ENCODE results near the gene MYRF.

The MYRF gene

DNA sequence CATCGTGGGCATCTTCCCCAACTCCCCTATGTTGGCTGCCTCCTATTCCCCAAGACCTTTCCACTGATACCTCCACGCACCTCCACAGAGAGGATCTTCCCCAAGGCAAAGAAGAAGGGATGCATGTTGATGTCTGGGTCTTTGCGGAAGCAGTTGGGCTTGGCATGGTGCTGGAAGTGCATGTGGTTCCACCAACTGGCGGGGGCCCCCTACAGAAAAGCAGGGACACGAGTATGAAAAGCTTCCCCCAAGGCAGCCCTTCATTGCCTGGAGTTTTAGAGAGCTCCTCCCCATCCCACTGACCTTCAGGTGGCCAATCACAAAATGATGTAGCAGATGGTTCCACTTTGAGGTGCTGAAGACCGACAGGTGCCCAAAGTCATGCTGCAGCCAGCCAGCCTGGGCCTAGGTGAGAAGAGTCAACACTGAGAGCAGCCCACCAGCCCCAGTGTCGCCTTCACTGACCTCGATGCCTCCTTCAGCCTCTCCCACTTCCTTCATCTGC is 58.3 kb downstream of the MYRF start:
- Histone ChIP-seq H3K56ac (ENCODE audit: low read length) (no peak overlapping the region), H2BK120ac (ENCODE audit: low read depth, low read length) (no peak overlapping the region), H3K27me3 (ENCODE audit: insufficient read depth, low read length, poor library complexity) (no peaks in the 10 kb centered on the region), H4K8ac (ENCODE audit: low read depth, low read length) (no peak overlapping the region), H3K9ac (ENCODE audit: low read length) (no peak overlapping the region), H3K36me3 (ENCODE audit: control insufficient read depth, insufficient read depth, low read length) (peaks cover 35% of the 10 kb centered on the region), H2AK5ac (ENCODE audit: low read length) (no peak overlapping the region), H2BK15ac (replicated peaks; ENCODE audit: low read depth) (no peak overlapping the region), H3K4me2 (ENCODE audit: low read length) (no peak overlapping the region), H3K4ac (ENCODE audit: low read depth, low read length) (no peak overlapping the region), H3K4me1 (ENCODE audit: control insufficient read depth, low read depth, low read length) (peaks cover 5% of the 10 kb centered on the region), H4K5ac (ENCODE audit: low read length) (no peak overlapping the region), H3K79me1 (ENCODE audit: low read length) (peaks cover 15% of the 10 kb centered on the region), H3K18ac (ENCODE audit: low read length) (no peak overlapping the region), H3K27ac (ENCODE audit: low read depth, low read length) (no peak overlapping the region), H3K4me3 (ENCODE audit: low read length) (no peak overlapping the region), H3K79me2 (ENCODE audit: control insufficient read depth, insufficient read depth, low read length) (peaks cover 7% of the 10 kb centered on the region), H2BK5ac (ENCODE audit: low read length) (no peak overlapping the region), H3K23ac (ENCODE audit: low read length) (no peak overlapping the region)
- no peak for DNase-seq
- no CpG with 5 or more reads among the region's 8 CpGs for WGBS (ENCODE audit: extremely low coverage, insufficient coverage, low lambda C conversion rate)

DNA sequence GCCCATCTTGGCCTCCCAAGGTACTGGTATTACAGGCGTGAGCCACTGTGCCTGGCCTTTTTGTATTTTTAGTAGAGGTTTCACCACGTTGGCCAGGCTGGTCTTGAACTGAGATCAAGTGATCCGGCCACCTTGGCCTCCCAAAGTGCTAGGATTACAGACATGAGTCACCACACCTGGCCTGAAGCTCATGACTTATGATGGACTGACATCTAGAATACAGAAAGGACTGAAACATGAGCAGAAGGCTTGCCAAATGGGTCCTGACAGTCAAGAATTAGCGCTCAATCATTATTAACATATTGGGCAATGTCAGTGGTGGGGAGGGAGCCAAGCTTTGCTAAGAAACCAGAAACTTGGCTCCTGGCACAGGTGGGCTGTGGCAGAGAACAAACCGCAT is 59.4 kb downstream of the MYRF start:
- Histone ChIP-seq H3K36me3 (ENCODE audit: control insufficient read depth, insufficient read depth, low read length) (peaks cover 31% of the 10 kb centered on the region), H3K79me2 (ENCODE audit: control insufficient read depth, insufficient read depth, low read length) (peaks cover 15% of the 10 kb centered on the region), H3K23ac (ENCODE audit: low read length) (no peak overlapping the region)

DNA sequence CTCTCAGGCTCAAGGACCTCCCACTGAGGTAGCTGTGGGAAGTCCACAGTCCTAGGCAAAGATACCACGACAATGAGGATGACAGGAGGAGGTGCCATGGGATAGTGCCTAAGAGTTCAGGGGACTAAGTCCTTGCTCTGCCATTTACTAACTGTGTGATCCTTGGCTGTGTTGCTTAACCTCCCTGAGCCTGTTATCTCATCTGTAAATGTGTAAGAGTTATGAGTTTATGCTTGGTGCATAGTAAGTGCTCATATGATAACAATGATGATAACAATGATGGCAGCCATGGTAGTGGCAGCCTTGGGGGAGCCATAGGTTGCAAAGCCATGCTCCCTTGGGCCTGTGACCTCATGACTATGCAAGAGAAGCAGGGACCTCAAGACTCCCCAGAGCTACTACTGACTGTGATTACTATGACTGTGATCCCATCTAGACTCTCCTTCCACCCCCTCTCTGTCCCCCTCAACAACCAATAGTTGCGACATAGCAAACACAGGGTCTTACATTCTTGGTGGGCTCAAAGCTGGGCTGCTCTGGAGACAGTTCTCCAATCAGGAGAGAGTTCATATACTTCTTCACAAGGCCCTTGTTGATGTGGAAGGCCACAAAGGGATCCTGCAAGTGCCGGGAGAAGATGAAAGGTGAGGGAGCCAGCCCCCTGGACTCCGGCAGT is 60.4 kb downstream of the MYRF start:
- H3K4me3 ChIP-seq (ENCODE audit: low read length) = no peak overlapping the region
- no peak overlapping the region for H3K4ac ChIP-seq (ENCODE audit: low read depth, low read length)
- H3K27me3 ChIP-seq (ENCODE audit: insufficient read depth, low read length, poor library complexity) = no peaks in the 10 kb centered on the region
- no peak for DNase-seq
- no peak overlapping the region for H3K9ac ChIP-seq (ENCODE audit: low read length)
- no CpG with 5 or more reads among the region's 4 CpGs for WGBS (ENCODE audit: extremely low coverage, insufficient coverage, low lambda C conversion rate)
- H2AK5ac ChIP-seq (ENCODE audit: low read length) = no peak overlapping the region
- H3K4me1 ChIP-seq (ENCODE audit: control insufficient read depth, low read depth, low read length) = peaks cover 5% of the 10 kb centered on the region
- peaks cover 15% of the 10 kb centered on the region for H3K79me1 ChIP-seq (ENCODE audit: low read length)
- H2BK5ac ChIP-seq (ENCODE audit: low read length) = no peak overlapping the region
- H2BK120ac ChIP-seq (ENCODE audit: low read depth, low read length) = no peak overlapping the region
- H3K79me2 ChIP-seq (ENCODE audit: control insufficient read depth, insufficient read depth, low read length) = peaks cover 16% of the 10 kb centered on the region
- no peak overlapping the region for H3K4me2 ChIP-seq (ENCODE audit: low read length)
- H3K36me3 ChIP-seq (ENCODE audit: control insufficient read depth, insufficient read depth, low read length) = peaks cover 30% of the 10 kb centered on the region
- H3K56ac ChIP-seq (ENCODE audit: low read length) = no peak overlapping the region
- H4K8ac ChIP-seq (ENCODE audit: low read depth, low read length) = no peak overlapping the region
- H4K5ac ChIP-seq (ENCODE audit: low read length) = no peak overlapping the region
- no peak overlapping the region for H3K18ac ChIP-seq (ENCODE audit: low read length)
- H2BK15ac ChIP-seq (replicated peaks; ENCODE audit: low read depth) = no peak overlapping the region
- no peak overlapping the region for H3K23ac ChIP-seq (ENCODE audit: low read length)
- H3K27ac ChIP-seq (ENCODE audit: low read depth, low read length) = no peak overlapping the region

More for the DNA sequence above, 59.4 kb downstream of the MYRF start:
- H2BK15ac ChIP-seq (replicated peaks; ENCODE audit: low read depth) = no peak overlapping the region
- H4K5ac ChIP-seq (ENCODE audit: low read length) = no peak overlapping the region
- no peak overlapping the region for H2AK5ac ChIP-seq (ENCODE audit: low read length)
- H3K18ac ChIP-seq (ENCODE audit: low read length) = no peak overlapping the region
- WGBS (ENCODE audit: extremely low coverage, insufficient coverage, low lambda C conversion rate) = no CpG with 5 or more reads among the region's 5 CpGs
- DNase-seq = no peak
- no peak overlapping the region for H3K56ac ChIP-seq (ENCODE audit: low read length)
- peaks cover 5% of the 10 kb centered on the region for H3K4me1 ChIP-seq (ENCODE audit: control insufficient read depth, low read depth, low read length)
- H3K4me3 ChIP-seq (ENCODE audit: low read length) = no peak overlapping the region
- no peak overlapping the region for H2BK120ac ChIP-seq (ENCODE audit: low read depth, low read length)
- H3K27ac ChIP-seq (ENCODE audit: low read depth, low read length) = no peak overlapping the region
- no peaks in the 10 kb centered on the region for H3K27me3 ChIP-seq (ENCODE audit: insufficient read depth, low read length, poor library complexity)
- H3K79me1 ChIP-seq (ENCODE audit: low read length) = peaks cover 15% of the 10 kb centered on the region
- no peak overlapping the region for H3K4ac ChIP-seq (ENCODE audit: low read depth, low read length)
- H3K9ac ChIP-seq (ENCODE audit: low read length) = no peak overlapping the region
- no peak overlapping the region for H2BK5ac ChIP-seq (ENCODE audit: low read length)
- H3K4me2 ChIP-seq (ENCODE audit: low read length) = no peak overlapping the region
- H4K8ac ChIP-seq (ENCODE audit: low read depth, low read length) = no peak overlapping the region

DNA sequence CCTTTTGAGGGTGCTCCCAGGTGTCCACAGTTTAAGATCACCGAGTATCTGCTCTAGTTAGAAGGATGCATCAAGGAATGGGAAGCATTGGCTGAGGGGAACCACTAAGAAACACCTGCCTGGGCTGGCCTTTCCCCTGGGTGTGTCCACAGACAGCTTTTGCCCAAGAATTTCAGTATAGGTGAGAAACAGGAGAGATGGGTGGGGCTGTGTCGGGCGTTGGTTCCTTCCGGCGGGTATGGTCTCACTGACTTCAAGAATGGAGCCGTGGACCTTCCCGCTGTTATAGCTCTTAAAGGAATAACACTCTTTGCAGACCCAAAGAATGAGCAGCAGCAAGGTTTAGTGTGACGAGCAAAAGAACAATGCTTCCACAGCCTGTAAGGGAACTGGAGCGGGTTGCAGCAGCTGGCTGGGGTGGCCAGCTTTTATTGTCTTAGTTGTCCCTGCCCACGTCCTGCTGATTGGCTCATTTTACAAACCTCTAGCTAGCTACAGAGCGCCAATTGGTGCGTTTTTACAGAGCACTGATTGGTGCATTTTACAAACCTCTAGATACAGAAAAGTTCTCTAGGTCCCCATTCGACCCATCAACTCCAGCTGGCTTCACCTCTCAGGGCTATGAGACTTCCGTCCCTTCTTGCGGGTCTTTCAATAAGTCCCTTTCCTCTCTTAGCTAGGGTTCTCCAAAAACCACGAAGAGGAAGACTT is 62.0 kb downstream of the MYRF start:
- H3K9ac ChIP-seq (ENCODE audit: low read length) = peak overlapping the region; percentile 92
- WGBS (ENCODE audit: extremely low coverage, insufficient coverage, low lambda C conversion rate) = no CpG with 5 or more reads among the region's 16 CpGs
- H3K4ac ChIP-seq (ENCODE audit: low read depth, low read length) = peak overlapping the region; percentile 94
- H3K18ac ChIP-seq (ENCODE audit: low read length) = peak overlapping the region; percentile 91
- peaks cover 26% of the 10 kb centered on the region for H3K36me3 ChIP-seq (ENCODE audit: control insufficient read depth, insufficient read depth, low read length)
- no peak overlapping the region for H4K8ac ChIP-seq (ENCODE audit: low read depth, low read length)
- H3K27me3 ChIP-seq (ENCODE audit: insufficient read depth, low read length, poor library complexity) = no peaks in the 10 kb centered on the region
- peak overlapping the region; percentile 97 for H3K27ac ChIP-seq (ENCODE audit: low read depth, low read length)
- peak overlapping the region; percentile 96 for H2AK5ac ChIP-seq (ENCODE audit: low read length)
- peak overlapping the region; percentile 99 for H2BK5ac ChIP-seq (ENCODE audit: low read length)
- H4K5ac ChIP-seq (ENCODE audit: low read length) = peak overlapping the region; percentile 100
- H3K4me1 ChIP-seq (ENCODE audit: control insufficient read depth, low read depth, low read length) = peaks cover 5% of the 10 kb centered on the region
- H3K79me2 ChIP-seq (ENCODE audit: control insufficient read depth, insufficient read depth, low read length) = peaks cover 20% of the 10 kb centered on the region
- H3K56ac ChIP-seq (ENCODE audit: low read length) = peak overlapping the region; percentile 97
- peak; percentile 82 for DNase-seq
- H3K4me2 ChIP-seq (ENCODE audit: low read length) = peak overlapping the region; percentile 92
- H3K79me1 ChIP-seq (ENCODE audit: low read length) = peaks cover 15% of the 10 kb centered on the region
- H3K23ac ChIP-seq (ENCODE audit: low read length) = peak overlapping the region; percentile 87
- no peak overlapping the region for H2BK15ac ChIP-seq (replicated peaks; ENCODE audit: low read depth)
- no peak overlapping the region for H2BK120ac ChIP-seq (ENCODE audit: low read depth, low read length)
- H3K4me3 ChIP-seq (ENCODE audit: low read length) = peak overlapping the region; percentile 56

DNA sequence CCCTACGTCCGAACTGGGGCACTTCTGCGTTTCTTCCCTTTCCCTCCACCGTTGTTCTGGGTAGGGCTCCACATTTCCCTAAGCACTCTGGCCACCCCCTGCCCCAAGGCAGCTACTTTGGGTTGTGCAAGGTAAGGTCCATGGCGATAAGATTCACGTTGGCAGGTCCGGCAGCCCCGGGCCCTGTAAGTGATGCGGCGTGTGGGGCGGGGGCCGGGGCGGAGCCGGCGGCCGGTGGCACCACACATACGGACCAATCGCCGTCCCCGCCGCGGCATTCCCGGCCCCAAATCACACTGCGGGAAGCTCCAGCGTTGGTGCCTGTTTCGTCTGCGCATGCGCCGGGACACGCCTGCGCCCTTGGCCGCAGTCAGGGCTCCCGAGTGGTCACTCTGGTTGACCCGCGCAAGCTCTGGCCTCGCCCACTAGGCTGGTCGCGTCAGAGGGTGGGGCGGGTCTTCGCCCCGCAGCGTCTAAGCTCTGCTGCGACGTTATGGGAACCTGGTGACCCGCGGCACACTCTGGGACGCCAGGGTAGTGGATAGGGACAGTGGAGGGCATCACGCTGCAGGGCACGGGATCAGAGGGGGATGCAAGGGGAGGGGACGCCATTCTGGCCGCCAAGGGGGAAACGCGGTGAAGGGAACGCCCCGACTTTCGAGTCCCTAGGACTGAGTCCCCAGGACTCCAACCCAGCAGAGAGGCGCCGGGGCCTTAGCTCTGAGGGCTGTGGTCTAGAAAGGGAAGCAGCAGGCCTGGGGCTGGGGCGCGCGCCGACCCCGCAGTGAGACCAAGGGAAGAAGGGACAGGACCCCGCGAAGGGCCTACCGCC is 62.7 kb downstream of the MYRF start:
- Histone ChIP-seq H4K5ac (ENCODE audit: low read length) (peak overlapping the region; percentile 100), H2BK5ac (ENCODE audit: low read length) (peak overlapping the region; percentile 99), H2BK120ac (ENCODE audit: low read depth, low read length) (peak overlapping the region; percentile 4), H3K79me1 (ENCODE audit: low read length) (peaks cover 15% of the 10 kb centered on the region), H3K4me1 (ENCODE audit: control insufficient read depth, low read depth, low read length) (peaks cover 5% of the 10 kb centered on the region), H3K79me2 (ENCODE audit: control insufficient read depth, insufficient read depth, low read length) (peaks cover 22% of the 10 kb centered on the region), H3K36me3 (ENCODE audit: control insufficient read depth, insufficient read depth, low read length) (peaks cover 19% of the 10 kb centered on the region), H3K9ac (ENCODE audit: low read length) (peak overlapping the region; percentile 92), H3K4me2 (ENCODE audit: low read length) (peak overlapping the region; percentile 92), H3K56ac (ENCODE audit: low read length) (peak overlapping the region; percentile 97), H3K27ac (ENCODE audit: low read depth, low read length) (peak overlapping the region; percentile 97), H4K8ac (ENCODE audit: low read depth, low read length) (no peak overlapping the region), H3K27me3 (ENCODE audit: insufficient read depth, low read length, poor library complexity) (no peaks in the 10 kb centered on the region), H3K23ac (ENCODE audit: low read length) (peak overlapping the region; percentile 90), H3K4ac (ENCODE audit: low read depth, low read length) (peak overlapping the region; percentile 97), H3K4me3 (ENCODE audit: low read length) (peak overlapping the region; percentile 73), H3K18ac (ENCODE audit: low read length) (peak overlapping the region; percentile 91), H2BK15ac (replicated peaks; ENCODE audit: low read depth) (no peak overlapping the region), H2AK5ac (ENCODE audit: low read length) (peak overlapping the region; percentile 96)
- peak; percentile 99 for DNase-seq
- WGBS (ENCODE audit: extremely low coverage, insufficient coverage, low lambda C conversion rate) = no CpG with 5 or more reads among the region's 66 CpGs

Measured in mesendoderm (in vitro differentiated cells).